Superior temporal gyrus (tissue), 1 donor: Measurements from ENCODE around the gene CEMIP.

Experiments
- DNase-seq: peaks from one replicate; pipeline ENCODE4 v3.0.0-alpha.2; 2016; ENCODE audit errors: extremely low spot score

Gene CEMIP

GRCh38 chr15:80849308-80849707, 70.1 kb downstream of the CEMIP start:
- no peak for DNase-seq

GRCh38 chr15:80850941-80851451, 71.8 kb downstream of the CEMIP start:
- DNase-seq: no peak

GRCh38 chr15:80852676-80853075, 73.5 kb downstream of the CEMIP start:
- no peak for DNase-seq

- peak; percentile 56 for DNase-seq
Observed at GRCh38 chr15:80854104-80854503, 74.9 kb downstream of the CEMIP start.

- no peak for DNase-seq
Observed at GRCh38 chr15:80855206-80855605, 76.0 kb downstream of the CEMIP start.

GRCh38 chr15:80856400-80856799, 77.2 kb downstream of the CEMIP start:
- DNase-seq: no peak

GRCh38 chr15:80856809-80857377, 77.7 kb downstream of the CEMIP start:
- no peak for DNase-seq

- DNase-seq: no peak
Observed at GRCh38 chr15:80861731-80862170, 82.6 kb downstream of the CEMIP start.

GRCh38 chr15:80864666-80865065, 85.5 kb downstream of the CEMIP start:
- no peak for DNase-seq

- DNase-seq: no peak
Observed at GRCh38 chr15:80866936-80867335, 87.8 kb downstream of the CEMIP start.

- no peak for DNase-seq
Observed at GRCh38 chr15:80870366-80870765, 91.2 kb downstream of the CEMIP start.

- no peak for DNase-seq
Observed at GRCh38 chr15:80870893-80871292, 91.7 kb downstream of the CEMIP start.

GRCh38 chr15:80871858-80872257, 92.7 kb downstream of the CEMIP start:
- no peak for DNase-seq

GRCh38 chr15:80873366-80873952, 94.3 kb downstream of the CEMIP start:
- peak; percentile 34 for DNase-seq

- DNase-seq: peak; percentile 39
Observed at GRCh38 chr15:80875568-80876347, 96.6 kb downstream of the CEMIP start.

- no peak for DNase-seq
Observed at GRCh38 chr15:80876348-80876674, 97.1 kb downstream of the CEMIP start.

- peak; percentile 37 for DNase-seq
Observed at GRCh38 chr15:80878242-80878866, 99.2 kb downstream of the CEMIP start.

- no peak for DNase-seq
Observed at GRCh38 chr15:80878867-80879250, 99.7 kb downstream of the CEMIP start.

GRCh38 chr15:80880086-80880485, 100.9 kb downstream of the CEMIP start:
- DNase-seq: no peak

GRCh38 chr15:80883641-80884040, 104.5 kb downstream of the CEMIP start:
- DNase-seq: no peak

- DNase-seq: no peak
Observed at GRCh38 chr15:80885016-80885579, 105.9 kb downstream of the CEMIP start.

- DNase-seq: no peak
Observed at GRCh38 chr15:80887148-80887547, 108.0 kb downstream of the CEMIP start.
